Activated CD4-positive, alpha-beta T cell treated with anti-CD3 and anti-CD28 coated beads, Interleukin-2, amount 50 U/mL, for 24 hours (primary cell): Measurements from ENCODE around the gene CDK5RAP3.
"Not testable (repeated sequence)": the region's sequence is repeated elsewhere in the genome, so short reads cannot be mapped to it uniquely, and the experiment has no call there.

Experiments used
- DNase-seq, 2 donors: peaks; one replicate each; pipeline ENCODE4 v3.0.0-alpha.2; 2020; ENCODE audit warnings: low read depth in 1 of 2, low spot score in 1 of 2

The CDK5RAP3 gene

DNA sequence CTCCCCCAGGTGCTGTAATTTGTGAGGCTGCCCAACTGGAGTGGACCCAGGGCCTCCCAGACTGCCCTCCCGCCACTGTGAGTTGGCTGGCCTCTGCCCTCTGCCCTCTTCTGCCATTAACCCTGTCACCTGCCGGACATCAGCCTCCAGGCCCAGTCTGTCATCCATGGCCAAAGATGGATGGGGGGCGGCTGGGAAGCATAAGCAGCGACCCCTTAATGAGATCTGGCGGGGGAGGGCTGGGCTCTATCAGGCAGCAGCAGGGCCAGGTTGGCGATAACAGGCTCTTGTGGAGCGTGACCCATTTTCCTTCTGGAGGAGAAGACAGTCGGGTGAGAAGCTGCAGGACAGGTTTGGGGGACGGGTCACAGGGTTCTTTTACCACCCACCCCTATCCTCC is 25.3 kb downstream of the CDK5RAP3 start:
- no peak for DNase-seq

DNA sequence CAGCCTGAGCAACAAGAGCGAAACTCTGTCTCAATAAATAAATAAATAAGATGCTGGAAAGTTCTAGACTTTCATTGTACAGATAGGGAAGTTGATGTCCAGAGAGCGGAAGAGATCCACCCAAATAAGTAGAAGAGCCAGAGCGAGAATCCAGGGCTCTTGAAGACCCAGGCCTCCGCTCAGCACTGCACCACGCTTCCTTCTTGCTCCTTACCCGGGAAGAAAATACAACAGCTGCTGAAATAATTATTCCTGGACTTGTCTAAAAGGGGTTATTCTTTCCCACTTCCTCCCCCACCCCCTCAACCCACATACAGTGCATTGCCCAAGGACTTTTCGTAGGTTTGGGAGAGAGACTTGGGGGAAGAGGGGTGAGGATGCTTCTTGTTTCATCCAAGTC is 26.7 kb downstream of the CDK5RAP3 start:
- no peak for DNase-seq

DNA sequence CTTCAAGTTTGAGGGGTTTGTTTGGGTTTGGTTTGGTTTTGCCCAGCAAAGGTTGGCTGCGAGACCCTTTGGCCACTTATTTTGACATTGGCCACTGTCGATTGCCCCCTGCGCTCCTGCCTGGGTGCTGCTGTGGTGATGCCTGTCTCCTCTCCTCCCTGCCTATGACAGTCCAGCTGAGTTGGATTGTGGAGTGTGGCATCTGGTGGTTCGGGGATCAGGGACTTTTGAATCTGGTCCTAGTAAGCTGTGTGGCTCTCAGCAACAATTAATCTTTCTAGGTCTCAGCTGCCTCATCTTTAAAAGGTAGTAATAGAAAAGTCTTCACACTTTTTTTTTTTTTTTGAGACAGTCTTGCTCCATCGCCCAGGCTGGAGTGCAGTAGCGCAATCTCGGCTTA is 27.1 kb downstream of the CDK5RAP3 start:
- no peak for DNase-seq

DNA sequence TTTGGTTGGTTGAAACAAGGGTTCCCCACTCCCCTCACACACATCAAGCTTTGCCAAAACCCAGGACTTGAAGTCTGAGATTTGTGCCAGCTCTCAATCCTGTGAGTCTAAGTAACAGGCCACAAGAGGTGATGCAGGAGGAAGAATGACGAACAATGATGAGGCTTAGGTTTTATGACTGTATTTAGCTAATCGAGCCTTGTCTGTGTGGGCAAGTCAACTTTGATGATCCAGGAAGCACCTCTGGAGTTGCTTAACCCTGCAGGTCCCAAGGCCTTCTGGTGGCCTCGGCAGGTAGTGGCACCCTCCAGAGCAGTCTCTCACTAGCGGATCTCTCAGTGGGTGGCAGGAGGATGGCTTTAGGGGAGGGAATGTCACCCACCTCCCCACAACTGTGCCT is 28.7 kb downstream of the CDK5RAP3 start:
- DNase-seq, result no peak

DNA sequence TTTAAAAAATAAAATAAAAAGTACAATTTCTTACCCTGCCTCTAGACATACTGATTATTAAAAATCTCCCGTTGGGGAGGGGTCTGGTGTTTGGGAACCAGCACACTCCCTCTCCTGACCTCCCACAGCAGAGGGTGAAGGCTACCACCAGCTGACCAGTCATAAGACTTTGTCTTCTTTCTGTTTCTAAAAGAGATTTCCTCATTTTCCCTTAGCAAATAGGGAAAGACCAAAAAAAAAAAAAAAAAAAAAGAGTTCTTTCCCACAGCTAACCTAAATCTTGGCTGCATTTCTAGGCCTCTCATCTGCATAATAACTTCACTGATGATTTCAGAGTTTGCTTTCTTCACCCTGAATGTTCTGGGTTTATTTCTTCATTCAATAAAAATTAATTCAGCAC is 30.3 kb downstream of the CDK5RAP3 start:
- no peak for DNase-seq

DNA sequence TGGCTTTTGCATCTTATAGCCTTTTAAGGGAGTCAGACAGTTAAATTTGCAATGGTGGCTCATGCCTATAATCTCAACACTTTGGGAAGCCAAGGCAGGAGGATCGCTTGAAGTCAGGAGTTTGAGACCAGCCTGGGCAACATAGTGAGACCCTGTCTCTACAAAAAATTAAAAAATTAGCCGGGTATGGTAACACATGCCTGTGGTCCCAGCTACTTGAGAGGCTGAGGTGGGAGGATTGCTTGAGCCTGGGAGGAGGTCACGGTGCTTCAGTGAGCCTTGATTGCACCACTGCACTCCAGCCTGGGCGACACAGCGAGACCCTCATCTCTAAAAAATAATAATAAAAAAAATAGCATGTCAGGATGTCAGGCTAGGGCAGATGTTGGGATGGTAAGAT is 30.7 kb downstream of the CDK5RAP3 start:
- not testable (repeated sequence) for DNase-seq

DNA sequence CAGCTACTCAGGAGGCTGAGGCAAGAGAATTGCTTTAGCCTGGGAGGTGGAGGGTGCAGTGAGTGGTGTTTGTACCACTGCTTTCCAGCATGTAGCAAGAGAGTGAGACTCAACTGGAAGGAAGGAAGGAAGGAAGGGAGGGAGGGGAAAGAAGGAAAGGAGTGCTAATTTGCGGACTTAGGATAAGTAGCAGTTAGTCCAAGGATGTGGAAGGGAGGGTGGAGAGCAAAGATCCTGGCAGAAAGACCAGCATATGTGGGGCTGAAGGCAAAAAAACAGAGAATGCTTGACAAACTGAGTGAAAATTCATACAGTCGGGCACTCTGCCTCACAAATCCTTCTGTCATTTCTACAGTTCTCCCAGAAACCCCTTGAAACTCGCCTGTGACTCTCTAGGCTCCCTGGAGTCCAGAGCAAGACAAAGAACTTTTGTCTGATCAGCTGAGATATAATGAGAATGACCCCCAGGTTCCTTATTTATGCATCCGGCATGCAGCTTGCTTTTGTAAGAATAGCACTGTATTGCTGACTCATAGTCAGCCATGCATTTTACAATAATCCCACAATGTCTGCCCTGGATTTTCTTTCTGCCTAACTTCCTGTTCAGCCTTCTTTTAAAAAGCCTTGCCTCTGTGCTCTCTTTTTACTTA is 31.5 kb downstream of the CDK5RAP3 start:
- no peak for DNase-seq

DNA sequence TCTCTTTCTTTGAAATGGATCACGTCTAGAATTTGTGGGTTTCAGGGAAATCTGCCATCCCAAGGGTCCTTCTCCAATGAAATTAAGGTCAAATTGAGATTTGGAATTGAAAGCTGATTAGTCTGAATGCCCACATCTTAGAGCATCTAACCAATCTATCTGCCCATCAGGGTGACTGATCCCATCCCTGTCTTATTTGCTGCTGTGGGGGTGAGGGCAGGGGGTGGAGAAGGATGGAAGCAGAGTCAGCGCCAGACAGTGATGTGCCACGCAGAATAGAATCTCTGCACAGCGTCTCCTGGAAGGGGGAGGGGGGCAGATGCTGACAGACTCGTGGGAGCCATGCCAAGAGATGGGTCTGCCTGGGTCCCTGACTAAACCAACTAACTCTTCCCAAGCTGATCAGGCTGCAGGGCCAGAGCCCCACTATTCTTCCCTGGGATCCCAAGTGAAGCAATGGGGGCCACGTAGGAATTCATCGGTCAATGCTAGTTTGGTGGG is 32.1 kb downstream of the CDK5RAP3 start:
- DNase-seq, result no peak

DNA sequence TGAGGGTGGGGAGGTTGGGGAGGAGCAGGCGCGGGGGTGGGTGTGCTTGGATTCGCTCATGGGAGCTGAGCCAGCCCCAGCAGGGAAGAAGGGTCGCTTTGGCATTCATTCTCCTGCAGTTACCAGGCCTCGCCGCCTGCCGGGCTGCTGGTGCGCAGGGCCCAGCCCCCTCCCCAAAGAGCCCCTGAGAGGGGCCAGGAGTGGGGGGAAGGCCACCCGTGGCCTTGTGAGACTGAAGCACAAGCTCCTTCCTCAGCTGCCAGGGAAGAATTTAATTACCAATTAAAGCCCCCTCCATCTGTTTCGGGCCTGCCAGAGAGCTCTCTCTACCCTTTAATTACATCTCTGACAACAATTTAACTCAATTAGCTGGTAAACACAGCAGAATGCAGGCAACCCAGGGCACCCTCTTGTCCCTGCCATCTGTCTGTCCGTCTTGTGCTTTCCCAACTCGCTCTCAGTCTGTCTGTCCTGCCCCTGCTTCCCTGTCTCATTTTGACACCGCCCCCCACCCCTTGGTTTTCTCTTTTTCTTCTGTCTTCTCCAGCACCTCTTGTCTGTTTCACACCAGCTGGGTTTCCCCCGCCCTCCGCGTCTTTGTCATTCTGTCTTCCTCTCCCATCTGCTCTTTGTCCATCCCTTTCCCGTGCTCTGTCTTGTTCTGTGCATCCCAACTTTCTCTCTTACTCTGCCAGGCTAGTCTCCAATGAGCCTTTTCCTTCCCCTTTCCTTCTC is 32.7 kb downstream of the CDK5RAP3 start:
- DNase-seq, result no peak

DNA sequence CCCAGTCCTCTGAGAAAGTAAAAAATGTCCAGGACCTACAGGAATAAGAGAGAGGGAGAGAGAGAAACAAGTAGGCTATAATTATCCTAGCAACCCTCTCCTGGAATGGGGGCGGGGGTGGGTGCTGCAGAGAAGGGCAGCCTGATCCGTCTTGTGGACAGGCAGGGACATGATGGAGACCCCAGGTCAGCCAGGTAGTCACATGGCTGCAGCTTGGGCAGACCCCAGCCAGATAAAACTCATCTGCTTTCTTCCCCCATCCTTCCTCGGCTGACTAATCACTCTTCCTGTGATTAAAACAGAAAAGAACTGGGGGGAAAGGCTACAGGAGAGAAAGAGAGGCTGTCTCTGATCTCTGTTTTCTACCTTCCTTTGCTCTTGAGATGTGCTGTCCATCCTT is 34.1 kb downstream of the CDK5RAP3 start:
- DNase-seq, result no peak

DNA sequence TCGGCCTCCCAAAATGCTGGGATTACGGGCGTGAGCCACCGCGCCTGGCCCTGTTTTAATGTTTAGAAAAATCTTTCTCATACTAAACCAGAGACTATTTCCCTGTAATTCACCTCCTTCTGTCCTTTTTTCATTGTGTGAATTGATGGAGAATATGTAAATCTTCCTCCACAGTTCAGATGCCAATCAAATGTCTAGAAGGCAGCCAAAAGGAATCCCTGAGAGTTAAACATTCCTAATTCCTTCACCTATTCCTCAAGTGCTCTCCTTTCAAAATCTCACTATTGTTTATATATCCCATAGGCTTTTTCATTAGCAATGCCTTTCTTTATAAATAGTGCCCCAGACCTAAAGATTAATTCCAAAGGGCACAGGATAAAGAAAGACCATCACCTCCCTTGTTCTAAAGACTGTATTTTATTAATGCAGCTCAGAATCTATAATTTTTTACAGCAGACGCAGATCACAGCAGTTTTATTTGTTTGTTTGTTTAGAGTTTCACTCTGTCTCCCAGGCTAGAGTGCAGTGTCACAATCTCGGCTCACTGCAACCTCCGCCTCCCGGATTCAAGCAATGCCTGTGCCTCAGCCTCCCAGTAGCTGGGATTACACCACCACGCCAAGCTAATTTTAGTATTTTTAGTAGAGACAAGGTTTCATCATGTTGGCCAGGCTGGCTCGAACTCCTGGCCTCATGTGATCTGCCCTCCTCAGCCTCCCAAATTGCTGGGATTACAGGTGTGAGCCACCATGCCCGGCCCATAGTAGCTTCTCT is 36.2 kb downstream of the CDK5RAP3 start:
- no peak for DNase-seq

DNA sequence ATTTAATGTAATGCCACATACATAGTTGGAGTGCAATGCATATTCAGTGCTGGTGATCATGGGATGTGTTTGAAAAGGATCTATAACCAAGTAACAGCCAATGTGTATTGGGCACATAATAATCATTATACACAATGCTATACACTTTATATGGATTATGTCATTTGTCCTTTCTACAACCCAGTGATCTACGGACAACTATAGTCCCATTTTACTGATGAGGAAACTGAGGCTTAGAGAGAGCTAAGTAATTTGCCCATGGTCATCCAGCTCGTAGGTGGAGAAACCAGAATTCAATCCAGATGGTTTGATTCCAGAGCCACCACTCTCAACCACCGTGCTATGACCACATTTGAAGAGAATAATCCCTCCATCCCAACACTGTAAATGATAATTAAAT is 39.3 kb downstream of the CDK5RAP3 start:
- DNase-seq, result no peak

DNA sequence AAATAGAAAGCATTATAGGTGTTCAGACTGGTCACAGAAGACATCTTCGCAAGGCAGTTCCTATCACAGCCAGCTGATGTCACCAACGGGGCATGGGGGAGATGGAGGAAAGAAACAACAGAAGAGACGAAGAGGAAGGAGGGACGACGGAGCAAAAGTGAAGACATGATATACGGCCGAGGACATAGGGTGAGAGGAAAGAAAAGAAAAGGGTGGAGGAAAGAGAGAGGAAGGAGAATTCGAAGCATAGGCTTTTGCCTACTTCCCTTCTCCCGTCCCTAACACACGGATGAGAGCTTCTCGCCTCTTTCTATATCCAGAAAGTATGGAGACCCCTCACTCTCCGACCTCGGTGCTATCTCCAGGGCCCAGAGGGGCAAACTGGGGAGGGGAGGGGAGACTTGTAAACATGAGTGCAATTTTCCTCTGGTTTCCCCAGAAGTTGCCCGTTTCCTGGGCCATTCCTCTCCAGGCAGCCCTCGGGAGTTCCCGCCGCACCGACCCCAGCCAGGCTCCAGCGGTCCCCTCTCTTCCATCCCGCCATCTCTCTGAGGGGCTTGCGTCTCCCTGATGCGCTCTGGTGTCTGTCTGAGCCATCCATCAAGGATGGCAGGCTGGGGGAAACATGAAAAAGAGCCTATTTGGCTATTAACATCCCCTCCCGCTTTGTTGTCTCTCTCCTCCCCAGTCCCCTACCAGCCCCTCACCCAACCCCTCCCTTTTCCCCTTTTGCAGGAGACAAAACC is 40.7 kb downstream of the CDK5RAP3 start:
- DNase-seq, result peak in 1 of 2 donors; percentile 36

DNA sequence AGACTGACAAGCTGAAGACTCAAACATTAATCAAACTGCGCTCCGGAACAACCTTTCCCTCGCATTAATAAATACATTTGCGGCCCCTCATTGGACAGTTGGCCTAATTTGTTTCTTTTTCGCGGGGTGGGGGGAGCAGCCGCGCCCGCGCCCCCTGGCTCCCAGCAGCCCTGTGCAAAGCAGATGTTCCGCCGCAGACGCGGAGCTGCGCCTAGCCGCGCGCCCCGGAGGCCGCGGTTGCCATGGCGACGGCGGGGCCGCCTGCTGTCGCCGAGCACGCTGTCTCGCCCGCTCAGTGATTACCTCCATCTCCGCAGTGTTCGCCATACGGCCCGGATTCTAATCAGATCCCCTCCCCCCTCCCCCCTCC is 41.2 kb downstream of the CDK5RAP3 start:
- DNase-seq, result peak; percentile 32 to 39

DNA sequence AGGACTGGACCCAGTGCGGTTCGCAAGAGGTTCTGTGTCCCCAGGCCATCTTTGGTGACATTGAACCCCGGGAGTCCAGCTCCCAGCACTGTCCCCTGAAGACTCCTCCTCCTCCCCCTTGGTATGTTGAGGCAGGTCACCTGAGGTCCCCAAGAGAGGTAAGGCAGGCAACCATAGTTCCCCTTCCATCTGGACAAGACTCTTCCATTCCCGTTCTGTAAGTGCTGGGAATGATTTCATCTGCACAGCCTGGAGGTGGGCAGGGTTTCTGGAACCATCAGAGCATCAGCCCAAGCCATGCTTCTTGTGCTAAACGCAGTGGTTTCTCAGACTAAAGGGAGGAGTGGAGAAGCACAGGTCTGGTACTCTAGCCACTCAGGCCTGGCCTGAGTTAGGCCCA is 41.7 kb downstream of the CDK5RAP3 start:
- no peak for DNase-seq

DNA sequence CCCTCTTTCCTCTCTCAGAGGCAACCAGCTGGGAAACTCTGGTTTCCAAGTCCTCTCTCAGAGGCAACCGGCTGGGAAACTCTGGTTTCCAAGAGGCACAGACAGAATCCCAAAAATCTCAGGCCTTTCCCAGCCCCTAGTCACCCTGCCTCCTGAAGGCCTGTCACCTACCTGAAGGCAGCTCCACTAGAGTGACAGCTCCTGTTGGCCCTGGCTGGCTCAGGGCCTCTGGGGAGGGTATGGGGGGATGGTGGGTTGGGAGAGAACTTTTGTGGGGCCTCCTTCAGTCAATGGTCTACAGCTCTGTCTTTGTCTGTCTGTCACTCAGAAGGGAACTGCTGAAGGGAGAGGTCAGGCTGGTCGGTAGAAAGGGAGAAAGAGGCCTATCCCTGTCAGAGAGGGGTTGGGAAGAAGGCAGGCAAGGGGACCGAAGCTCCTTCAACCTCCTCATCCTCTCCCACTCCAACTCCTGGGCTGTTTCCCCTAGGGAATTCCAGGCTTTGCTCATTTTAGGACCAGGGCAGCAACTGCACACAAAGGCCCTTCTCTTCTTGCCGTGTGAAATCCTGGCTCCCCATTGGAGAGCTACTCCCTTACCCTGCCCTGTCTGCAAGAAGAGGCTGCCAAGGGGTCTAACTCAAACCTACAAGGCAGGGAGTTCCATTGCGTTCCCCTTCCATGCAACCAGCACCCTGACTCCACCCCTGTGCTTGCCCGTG is 43.1 kb downstream of the CDK5RAP3 start:
- no peak for DNase-seq

DNA sequence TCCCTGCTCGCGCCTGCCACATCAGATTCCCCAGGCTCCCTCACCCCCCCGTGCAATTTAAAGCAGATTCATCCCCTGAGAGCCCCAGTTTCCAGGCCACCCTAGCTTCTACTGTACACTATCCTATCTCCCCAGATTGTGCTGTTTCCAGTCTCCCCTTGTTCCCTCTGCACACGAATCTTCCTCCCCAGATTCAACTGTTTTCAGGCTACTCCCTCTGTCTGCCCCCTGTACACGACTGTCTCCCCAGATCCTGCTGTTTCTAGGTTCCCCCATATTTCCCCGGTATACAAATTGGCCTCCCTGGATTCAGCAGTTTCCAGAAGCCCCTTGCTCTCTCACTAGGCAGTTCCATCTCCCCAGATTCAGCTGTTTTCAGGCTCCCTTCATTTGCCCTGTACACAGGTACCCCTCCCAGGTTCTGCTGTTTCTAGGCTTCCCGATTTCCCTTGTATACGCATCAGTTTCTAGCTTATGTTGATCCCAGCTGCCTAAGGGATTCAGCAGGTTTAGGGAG is 43.7 kb downstream of the CDK5RAP3 start:
- DNase-seq, result no peak

DNA sequence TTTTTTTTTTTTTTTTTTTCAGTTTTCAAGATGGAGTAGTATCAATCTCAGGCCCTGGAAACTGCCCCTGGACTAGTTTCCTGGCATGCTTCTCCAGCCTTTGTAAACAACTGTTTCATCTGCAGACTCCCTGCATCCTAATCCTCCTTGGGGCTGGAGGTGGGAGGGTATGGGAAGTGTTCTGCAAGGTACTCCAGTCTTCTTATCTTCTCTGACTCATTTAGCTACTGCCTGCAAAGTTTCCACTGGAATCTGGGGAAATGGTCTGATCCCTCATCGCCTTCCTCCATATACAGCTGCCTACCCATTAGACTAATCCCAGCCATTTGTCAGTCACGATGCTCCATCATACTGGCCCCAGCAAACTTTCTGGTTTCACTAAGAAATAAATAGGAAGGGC is 45.2 kb downstream of the CDK5RAP3 start:
- DNase-seq, result no peak

DNA sequence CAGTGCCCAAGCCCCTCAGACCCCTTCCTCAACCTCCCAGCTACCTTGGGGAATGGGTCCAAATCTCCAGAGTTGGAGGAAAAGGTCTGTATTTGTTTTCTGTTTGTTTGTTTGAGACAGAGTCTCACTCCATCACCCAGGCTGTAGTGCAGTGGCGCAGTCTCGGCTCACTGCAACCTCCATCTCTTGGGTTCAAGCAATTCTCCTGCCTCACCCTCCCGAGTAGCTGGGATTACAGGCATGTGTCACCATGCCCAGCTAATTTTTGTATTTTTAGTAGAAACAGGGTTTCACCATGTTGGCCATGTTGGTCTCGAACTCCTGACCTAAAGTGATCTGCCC is 46.9 kb downstream of the CDK5RAP3 start:
- DNase-seq, result not testable (repeated sequence)

DNA sequence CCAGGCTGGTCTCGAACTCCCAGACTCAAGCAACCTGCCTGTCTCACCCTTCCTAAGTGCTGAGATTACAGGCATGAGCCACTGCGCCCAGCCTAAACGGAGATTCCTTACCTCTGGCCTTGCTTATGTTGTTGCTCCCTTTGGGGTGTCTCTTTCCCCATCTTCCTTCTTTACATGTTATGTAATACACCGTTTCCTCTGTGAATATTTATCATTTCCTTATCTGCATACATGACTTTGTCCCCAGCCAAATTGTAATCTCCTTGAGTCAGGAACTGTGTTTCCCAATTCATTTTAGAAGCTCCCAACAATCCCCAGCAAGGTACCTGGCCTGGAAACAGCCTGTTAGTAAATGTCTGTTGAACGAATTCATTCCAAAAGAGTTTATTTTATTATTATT is 51.0 kb downstream of the CDK5RAP3 start:
- DNase-seq, result no peak

DNA sequence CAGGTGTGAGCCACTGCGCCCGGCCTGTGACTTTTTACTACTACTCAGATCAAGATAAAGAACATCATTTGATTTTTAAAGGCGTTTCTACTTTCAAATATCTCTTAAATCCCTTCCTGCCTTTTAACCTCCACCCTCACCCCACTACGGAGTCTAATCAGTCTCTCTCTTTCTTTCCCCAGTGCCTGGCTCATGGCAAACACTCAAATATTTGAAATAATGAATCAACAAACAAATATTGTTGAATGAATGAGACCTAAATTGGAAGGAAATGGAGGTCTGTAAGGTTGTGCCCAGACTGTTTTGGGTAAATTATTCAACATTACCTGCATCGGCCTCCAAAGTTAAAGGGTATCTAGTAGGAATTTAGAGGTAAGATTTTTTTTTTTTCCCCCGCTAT is 52.0 kb downstream of the CDK5RAP3 start:
- no peak for DNase-seq
